ENCODE data around the gene IL1R2. TPM values are rescaled to one million over a fixed set of nuclear protein-coding genes. Genes with fewer than 3 reads are reported as not detected.
A peak's percentile ranks its signal among the peaks of the same experiment; 100 is the strongest.

Gene IL1R2
- total RNA-seq, 4 donors from 2014 or later, result 7.1 to 52.4 (median 29.9) TPM

DNA sequence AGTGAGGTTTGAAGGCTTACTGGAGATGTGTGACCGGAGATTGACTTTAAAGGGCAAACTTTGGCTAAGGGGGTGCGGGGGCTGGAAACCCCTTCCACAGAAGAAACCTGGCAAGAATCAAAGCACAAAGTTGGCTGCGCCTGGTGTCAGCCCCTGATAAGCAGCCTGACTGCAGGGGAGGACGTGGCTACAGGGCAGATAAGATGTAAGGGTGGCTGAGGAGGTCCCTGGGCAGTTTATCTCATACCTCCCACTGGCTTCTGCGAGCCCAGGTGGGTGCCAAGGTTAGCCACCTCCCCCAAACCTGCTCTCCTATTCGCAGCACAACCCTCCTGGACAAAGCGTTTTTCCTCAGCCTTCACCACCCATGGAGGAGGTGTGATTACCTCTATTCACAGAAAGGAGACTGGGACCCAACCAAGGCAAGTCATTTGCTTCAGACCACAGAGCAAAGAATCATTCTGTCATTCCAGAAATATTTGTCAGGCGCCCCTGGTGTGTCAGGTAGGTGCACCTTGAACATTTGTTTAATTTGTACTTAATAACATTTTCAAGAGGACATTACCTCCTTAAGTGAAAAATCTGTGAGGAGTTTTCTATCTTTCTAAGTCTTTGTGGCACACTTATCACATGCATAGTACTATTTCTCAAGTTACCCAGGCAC lies 77.7 kb downstream of the IL1R2 start:
- intact Hi-C loops (cut with DNase I; ENCODE audit: low total_unique reads), result no loop called here
- H3K36me3 ChIP-seq, result no peaks in the 10 kb centered on the region
- in situ Hi-C loops (cut with MboI; ENCODE audit: low pct_ligation_motif_present in 1 of 4, low pct_unique_long_range_greater_than_20kb in 1 of 4, low sequenced_read_pairs in 3 of 4), result no loop called here
- TF ChIP-seq, protein P1, sequence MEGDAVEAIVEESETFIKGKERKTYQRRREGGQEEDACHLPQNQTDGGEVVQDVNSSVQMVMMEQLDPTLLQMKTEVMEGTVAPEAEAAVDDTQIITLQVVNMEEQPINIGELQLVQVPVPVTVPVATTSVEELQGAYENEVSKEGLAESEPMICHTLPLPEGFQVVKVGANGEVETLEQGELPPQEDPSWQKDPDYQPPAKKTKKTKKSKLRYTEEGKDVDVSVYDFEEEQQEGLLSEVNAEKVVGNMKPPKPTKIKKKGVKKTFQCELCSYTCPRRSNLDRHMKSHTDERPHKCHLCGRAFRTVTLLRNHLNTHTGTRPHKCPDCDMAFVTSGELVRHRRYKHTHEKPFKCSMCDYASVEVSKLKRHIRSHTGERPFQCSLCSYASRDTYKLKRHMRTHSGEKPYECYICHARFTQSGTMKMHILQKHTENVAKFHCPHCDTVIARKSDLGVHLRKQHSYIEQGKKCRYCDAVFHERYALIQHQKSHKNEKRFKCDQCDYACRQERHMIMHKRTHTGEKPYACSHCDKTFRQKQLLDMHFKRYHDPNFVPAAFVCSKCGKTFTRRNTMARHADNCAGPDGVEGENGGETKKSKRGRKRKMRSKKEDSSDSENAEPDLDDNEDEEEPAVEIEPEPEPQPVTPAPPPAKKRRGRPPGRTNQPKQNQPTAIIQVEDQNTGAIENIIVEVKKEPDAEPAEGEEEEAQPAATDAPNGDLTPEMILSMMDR (IDR thresholded peaks at IDR 0.05), result no peak
- TF ChIP-seq EP300 (IDR thresholded peaks at IDR 0.05; ENCODE audit: low read depth) (no peak), POLR2A (IDR thresholded peaks at IDR 0.05) (no peak), POLR2AphosphoS5 (IDR thresholded peaks at IDR 0.05) (no peak)
- no peaks in the 10 kb centered on the region for H3K9me3 ChIP-seq
- H3K4me3 ChIP-seq, result no peak overlapping the region
- 93 to 100% methylated on average over 1 to 8 of the region's 8 CpGs for WGBS, 2 donors (ENCODE audit: low coverage in 1 of 2)
- H3K27ac ChIP-seq, result peak overlapping the region; percentile 68 to 79 (median 74)
- no peaks in the 10 kb centered on the region for H3K27me3 ChIP-seq
- DNase-seq, result no peak
- H3K4me1 ChIP-seq, result peaks cover 18 to 34% (median 26%) of the 10 kb centered on the region in 4 donors

- in situ Hi-C loops (cut with MboI; ENCODE audit: low pct_ligation_motif_present in 1 of 4, low pct_unique_long_range_greater_than_20kb in 1 of 4, low sequenced_read_pairs in 3 of 4), result no loop called here
- whole genome bisulfite sequencing, 2 donors (ENCODE audit: low coverage in 1 of 2), result 41 to 44% methylated on average over 2 to 8 of the region's 8 CpGs
- peak overlapping the region in 1 of 4 donors; percentile 8 for H3K4me3 ChIP-seq
These were observed 78.4 kb downstream of the IL1R2 start for GRCh38 chr2:102070058-102070642.

GRCh38 chr2:102072741-102073140 lies 81.0 kb downstream of the IL1R2 start:
- Histone ChIP-seq H3K27ac (peak overlapping the region in 2 of 4 donors; percentile 6 to 29), H3K27me3 (no peaks in the 10 kb centered on the region), H3K4me3 (no peak overlapping the region), H3K36me3 (no peaks in the 10 kb centered on the region), H3K9me3 (no peaks in the 10 kb centered on the region), H3K4me1 (peaks cover 10 to 13% (median 10%) of the 10 kb centered on the region in 4 donors)
- WGBS, 2 donors (ENCODE audit: low coverage in 1 of 2), result 78 to 80% methylated on average over 3 to 5 of the region's 5 CpGs
- no peak for DNase-seq
- intact Hi-C loops (cut with DNase I; ENCODE audit: low total_unique reads), result no loop called here
- in situ Hi-C loops (cut with MboI; ENCODE audit: low pct_ligation_motif_present in 1 of 4, low pct_unique_long_range_greater_than_20kb in 1 of 4, low sequenced_read_pairs in 3 of 4), result no loop called here
- TF ChIP-seq POLR2A (IDR thresholded peaks at IDR 0.05) (no peak), EP300 (IDR thresholded peaks at IDR 0.05; ENCODE audit: low read depth) (no peak), POLR2AphosphoS5 (IDR thresholded peaks at IDR 0.05) (no peak)
- TF ChIP-seq, protein P1 (IDR thresholded peaks at IDR 0.05), result no peak

More at GRCh38 chr2:102070058-102070642, 78.4 kb downstream of the IL1R2 start:
- H3K36me3 ChIP-seq, result no peaks in the 10 kb centered on the region
- H3K4me1 ChIP-seq, result peaks cover 15 to 27% (median 19%) of the 10 kb centered on the region in 4 donors
- H3K27me3 ChIP-seq, result no peaks in the 10 kb centered on the region
- peak; percentile 67 for DNase-seq
- peak overlapping the region; percentile 68 to 79 (median 74) for H3K27ac ChIP-seq
- no peaks in the 10 kb centered on the region for H3K9me3 ChIP-seq
- TF ChIP-seq POLR2AphosphoS5 (IDR thresholded peaks at IDR 0.05) (peak in 2 of 3 donors; percentile 15 to 31), POLR2A (IDR thresholded peaks at IDR 0.05) (no peak)
- intact Hi-C loops (cut with DNase I; ENCODE audit: low total_unique reads), result no loop called here

DNA sequence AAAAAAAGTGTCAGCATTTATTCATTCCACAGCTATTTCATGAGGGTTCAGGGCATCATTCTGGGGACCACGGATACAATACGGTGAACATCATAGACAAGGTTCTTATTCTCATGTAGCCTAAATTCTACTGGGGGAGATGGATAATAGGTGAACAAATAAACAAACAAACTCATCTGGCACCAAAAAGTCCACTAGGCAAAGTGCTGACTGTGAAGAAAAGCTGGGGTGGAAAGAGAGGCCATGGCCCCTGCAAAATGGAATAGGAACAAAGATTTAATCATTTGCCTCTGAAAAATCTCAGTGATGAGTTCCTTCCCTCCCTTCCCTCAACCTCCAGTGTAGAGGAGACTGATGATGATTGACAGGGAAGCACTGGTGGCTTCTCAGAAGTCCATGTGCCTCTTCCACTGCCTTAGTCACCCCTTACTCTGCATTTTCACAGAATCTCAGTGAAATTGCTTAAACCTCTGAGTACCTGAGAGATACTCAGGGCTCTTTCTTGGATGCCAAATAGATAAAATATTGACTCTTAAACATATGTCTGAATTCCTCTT lies 81.5 kb downstream of the IL1R2 start:
- H3K4me3 ChIP-seq, result no peak overlapping the region
- H3K36me3 ChIP-seq, result no peaks in the 10 kb centered on the region
- intact Hi-C loops (cut with DNase I; ENCODE audit: low total_unique reads), result no loop called here
- H3K9me3 ChIP-seq, result no peaks in the 10 kb centered on the region
- WGBS, 2 donors (ENCODE audit: low coverage in 1 of 2), result 82 to 100% methylated on average over 2 of the region's 2 CpGs
- TF ChIP-seq POLR2A (IDR thresholded peaks at IDR 0.05), result no peak
- no peak for TF ChIP-seq POLR2AphosphoS5 (IDR thresholded peaks at IDR 0.05)
- TF ChIP-seq EP300 (IDR thresholded peaks at IDR 0.05; ENCODE audit: low read depth), result no peak
- TF ChIP-seq, protein P1 (IDR thresholded peaks at IDR 0.05), result no peak
- H3K27me3 ChIP-seq, result no peaks in the 10 kb centered on the region
- no peak for DNase-seq
- in situ Hi-C loops (cut with MboI; ENCODE audit: low pct_ligation_motif_present in 1 of 4, low pct_unique_long_range_greater_than_20kb in 1 of 4, low sequenced_read_pairs in 3 of 4), result no loop called here
- H3K27ac ChIP-seq, result peak overlapping the region in 2 of 4 donors; percentile 6 to 26
- peaks cover 10 to 13% (median 10%) of the 10 kb centered on the region in 4 donors for H3K4me1 ChIP-seq
